SK-N-SH treated with all-trans-retinoic acid at 6 μM for 48 hours (cell line): ENCODE data around the gene SEZ6L.

Source experiments
- ATAC-seq: fragments of 200-7000 bp; cut with Tn5 transposase; 3 replicates; pipeline ENCODE4 v1.9.1; 2020; ENCODE audit warnings: mild to moderate bottlenecking, moderate library complexity
- ARNTL ChIP-seq: fragments of 450-650 bp; formaldehyde crosslinking; IDR thresholded peaks from 2 replicates; pipeline ENCODE4 v1.5.0; 2020; ENCODE audit warnings: low read depth, mild to moderate bottlenecking, moderate library complexity, borderline replicate concordance
- BACH2 ChIP-seq: fragments of 250-450 bp; sonication (Bioruptor Pico); IDR thresholded peaks from 2 replicates; pipeline ENCODE4 v1.9.0; 2021; ENCODE audit warnings: mild to moderate bottlenecking, borderline replicate concordance
- CSDC2 ChIP-seq: fragments of 250-450 bp; sonication (Bioruptor Pico); IDR thresholded peaks from 2 replicates; pipeline ENCODE4 v1.5.0; 2020; ENCODE audit warnings: mild to moderate bottlenecking, moderate library complexity
- ESRRG ChIP-seq: fragments of 250-450 bp; sonication (Bioruptor Pico); IDR thresholded peaks from 2 replicates; pipeline ENCODE4 v1.6.1; 2021; ENCODE audit warnings: mild to moderate bottlenecking
- GLIS3 ChIP-seq: fragments of 250-450 bp; sonication (Bioruptor Pico); IDR thresholded peaks from 2 replicates; pipeline ENCODE4 v1.5.0; 2020; ENCODE audit warnings: mild to moderate bottlenecking, moderate library complexity
- ISL1 ChIP-seq: fragments of 250-450 bp; sonication (Bioruptor Pico); IDR thresholded peaks from 2 replicates; pipeline ENCODE4 v2.1.2; 2022; ENCODE audit warnings: mild to moderate bottlenecking, moderate library complexity
- OSR1 ChIP-seq: fragments of 250-450 bp; sonication (Bioruptor Pico); IDR thresholded peaks from 2 replicates; pipeline ENCODE4 v1.8.0; 2022; ENCODE audit warnings: moderate library complexity, mild to moderate bottlenecking, inconsistent platforms
- PPARA ChIP-seq: fragments of 250-450 bp; sonication (Bioruptor Pico); IDR thresholded peaks from 2 replicates; pipeline ENCODE4 v1.5.0; 2020; ENCODE audit warnings: mild to moderate bottlenecking, borderline replicate concordance
- RARB ChIP-seq: fragments of 250-450 bp; sonication (Bioruptor Pico); IDR thresholded peaks from 2 replicates; pipeline ENCODE4 v1.8.0; 2021; ENCODE audit warnings: mild to moderate bottlenecking, moderate library complexity
- SNAI2 ChIP-seq: fragments of 250-450 bp; sonication (Bioruptor Pico); IDR thresholded peaks from 2 replicates; pipeline ENCODE4 v1.5.0; 2020; ENCODE audit warnings: mild to moderate bottlenecking, moderate library complexity
- TCF4 ChIP-seq: fragments of 250-450 bp; sonication (Bioruptor Pico); IDR thresholded peaks from 2 replicates; pipeline ENCODE4 v1.8.0; 2021; ENCODE audit warnings: mild to moderate bottlenecking, moderate library complexity, borderline replicate concordance
- TOX ChIP-seq: fragments of 250-450 bp; sonication (Bioruptor Pico); IDR thresholded peaks from 2 replicates; pipeline ENCODE4 v1.8.0; 2021; ENCODE audit warnings: mild to moderate bottlenecking, moderate library complexity, borderline replicate concordance
- ZC3H10 ChIP-seq: fragments of 250-450 bp; sonication (Bioruptor Pico); IDR thresholded peaks from 2 replicates; pipeline ENCODE4 v1.5.1; 2021; ENCODE audit warnings: mild to moderate bottlenecking, moderate library complexity
- ZFP3 ChIP-seq: fragments of 250-450 bp; sonication (Bioruptor Pico); IDR thresholded peaks from 2 replicates; pipeline ENCODE4 v1.5.0; 2020; ENCODE audit warnings: mild to moderate bottlenecking, moderate library complexity
- ZFP30 ChIP-seq: fragments of 450-650 bp; formaldehyde crosslinking; IDR thresholded peaks from 2 replicates; pipeline ENCODE4 v1.5.0; 2022; ENCODE audit warnings: mild to moderate bottlenecking, moderate library complexity
- ZNF565 ChIP-seq: fragments of 450-650 bp; formaldehyde crosslinking; conservative IDR thresholded peaks from 2 replicates; pipeline ENCODE4 v1.5.0; 2020; ENCODE audit warnings: low read depth, mild to moderate bottlenecking, moderate library complexity
- ZNF8 ChIP-seq: fragments of 450-650 bp; formaldehyde crosslinking; IDR thresholded peaks from 2 replicates; pipeline ENCODE4 v1.5.0; 2020; ENCODE audit warnings: mild to moderate bottlenecking, moderate library complexity
- TF ChIP-seq, protein P1 (sequence below): fragments of 250-450 bp; sonication (Bioruptor Pico); IDR thresholded peaks from 2 replicates; pipeline ENCODE4 v1.5.1; 2020; ENCODE audit warnings: low read depth, mild to moderate bottlenecking, moderate library complexity
- TF ChIP-seq, protein P2 (sequence below): fragments of 250-450 bp; sonication (Bioruptor Pico); IDR thresholded peaks from 2 replicates; pipeline ENCODE4 v1.5.0; 2020; ENCODE audit warnings: mild to moderate bottlenecking, moderate library complexity
- TF ChIP-seq, protein P3 (sequence below): fragments of 250-450 bp; sonication (Bioruptor Pico); IDR thresholded peaks from 2 replicates; pipeline ENCODE4 v1.8.0; 2020; ENCODE audit warnings: mild to moderate bottlenecking, moderate library complexity, borderline replicate concordance
- TF ChIP-seq, protein P4 (sequence below): fragments of 250-450 bp; sonication (Bioruptor Pico); IDR thresholded peaks from 2 replicates; pipeline ENCODE4 v1.5.1; 2021; ENCODE audit warnings: mild to moderate bottlenecking, moderate library complexity

Gene SEZ6L

DNA sequence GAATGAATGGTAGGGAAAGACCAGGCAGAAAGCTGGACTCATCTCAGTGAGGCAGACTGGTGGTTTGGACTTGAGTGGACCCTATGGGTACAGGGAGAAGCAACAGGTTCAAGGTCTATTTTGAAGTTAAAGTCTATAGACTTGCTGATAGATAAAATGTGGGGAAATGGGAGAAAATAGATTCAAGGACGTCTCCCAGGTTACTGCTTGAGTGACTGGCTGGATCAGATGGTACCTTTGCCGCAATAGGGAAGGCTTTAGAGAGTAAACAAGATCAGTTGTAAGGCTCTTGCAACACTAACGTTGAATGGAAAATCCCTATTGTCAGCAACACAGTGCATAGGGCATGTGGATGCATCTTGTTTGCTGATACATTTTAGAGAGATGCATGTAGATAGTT, 27.4 kb downstream of the SEZ6L start:
- TF ChIP-seq ZFP30 (CRISPR knock-in tag) (no peak), GLIS3 (no peak), SNAI2 (CRISPR knock-in tag) (no peak)
- TF ChIP-seq, protein P1, sequence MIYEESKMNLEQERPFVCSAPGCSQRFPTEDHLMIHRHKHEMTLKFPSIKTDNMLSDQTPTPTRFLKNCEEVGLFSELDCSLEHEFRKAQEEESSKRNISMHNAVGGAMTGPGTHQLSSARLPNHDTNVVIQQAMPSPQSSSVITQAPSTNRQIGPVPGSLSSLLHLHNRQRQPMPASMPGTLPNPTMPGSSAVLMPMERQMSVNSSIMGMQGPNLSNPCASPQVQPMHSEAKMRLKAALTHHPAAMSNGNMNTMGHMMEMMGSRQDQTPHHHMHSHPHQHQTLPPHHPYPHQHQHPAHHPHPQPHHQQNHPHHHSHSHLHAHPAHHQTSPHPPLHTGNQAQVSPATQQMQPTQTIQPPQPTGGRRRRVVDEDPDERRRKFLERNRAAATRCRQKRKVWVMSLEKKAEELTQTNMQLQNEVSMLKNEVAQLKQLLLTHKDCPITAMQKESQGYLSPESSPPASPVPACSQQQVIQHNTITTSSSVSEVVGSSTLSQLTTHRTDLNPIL (CRISPR knock-in tag): no peak
- TF ChIP-seq, protein P2, sequence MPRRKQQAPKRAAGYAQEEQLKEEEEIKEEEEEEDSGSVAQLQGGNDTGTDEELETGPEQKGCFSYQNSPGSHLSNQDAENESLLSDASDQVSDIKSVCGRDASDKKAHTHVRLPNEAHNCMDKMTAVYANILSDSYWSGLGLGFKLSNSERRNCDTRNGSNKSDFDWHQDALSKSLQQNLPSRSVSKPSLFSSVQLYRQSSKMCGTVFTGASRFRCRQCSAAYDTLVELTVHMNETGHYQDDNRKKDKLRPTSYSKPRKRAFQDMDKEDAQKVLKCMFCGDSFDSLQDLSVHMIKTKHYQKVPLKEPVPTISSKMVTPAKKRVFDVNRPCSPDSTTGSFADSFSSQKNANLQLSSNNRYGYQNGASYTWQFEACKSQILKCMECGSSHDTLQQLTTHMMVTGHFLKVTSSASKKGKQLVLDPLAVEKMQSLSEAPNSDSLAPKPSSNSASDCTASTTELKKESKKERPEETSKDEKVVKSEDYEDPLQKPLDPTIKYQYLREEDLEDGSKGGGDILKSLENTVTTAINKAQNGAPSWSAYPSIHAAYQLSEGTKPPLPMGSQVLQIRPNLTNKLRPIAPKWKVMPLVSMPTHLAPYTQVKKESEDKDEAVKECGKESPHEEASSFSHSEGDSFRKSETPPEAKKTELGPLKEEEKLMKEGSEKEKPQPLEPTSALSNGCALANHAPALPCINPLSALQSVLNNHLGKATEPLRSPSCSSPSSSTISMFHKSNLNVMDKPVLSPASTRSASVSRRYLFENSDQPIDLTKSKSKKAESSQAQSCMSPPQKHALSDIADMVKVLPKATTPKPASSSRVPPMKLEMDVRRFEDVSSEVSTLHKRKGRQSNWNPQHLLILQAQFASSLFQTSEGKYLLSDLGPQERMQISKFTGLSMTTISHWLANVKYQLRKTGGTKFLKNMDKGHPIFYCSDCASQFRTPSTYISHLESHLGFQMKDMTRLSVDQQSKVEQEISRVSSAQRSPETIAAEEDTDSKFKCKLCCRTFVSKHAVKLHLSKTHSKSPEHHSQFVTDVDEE (CRISPR knock-in tag): no peak
- no peak for ATAC-seq

DNA sequence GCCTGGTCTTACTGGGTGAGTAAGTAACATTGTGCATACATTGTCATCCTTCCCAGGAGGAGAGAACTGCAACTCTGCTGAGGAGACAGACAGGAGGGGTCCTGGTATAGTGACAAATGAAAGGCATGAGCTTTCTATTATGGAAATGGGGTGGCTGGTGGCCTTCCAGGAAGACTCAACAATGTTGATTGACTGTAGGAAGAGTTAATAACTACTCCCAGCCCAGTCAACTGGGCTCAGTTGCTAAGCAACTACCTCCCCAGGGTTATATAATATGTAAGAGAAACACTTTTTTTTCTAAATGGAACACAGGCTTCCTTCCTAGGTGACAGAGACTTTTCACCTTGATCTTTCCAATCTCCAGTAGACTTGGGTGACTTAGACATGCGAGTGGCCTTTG, 28.2 kb downstream of the SEZ6L start:
- no peak for ATAC-seq
- TF ChIP-seq, protein P2 (CRISPR knock-in tag): no peak
- no peak for TF ChIP-seq RARB (CRISPR knock-in tag)
- no peak for TF ChIP-seq ARNTL (CRISPR knock-in tag)
- TF ChIP-seq ESRRG (CRISPR knock-in tag): no peak
- TF ChIP-seq GLIS3: no peak

DNA sequence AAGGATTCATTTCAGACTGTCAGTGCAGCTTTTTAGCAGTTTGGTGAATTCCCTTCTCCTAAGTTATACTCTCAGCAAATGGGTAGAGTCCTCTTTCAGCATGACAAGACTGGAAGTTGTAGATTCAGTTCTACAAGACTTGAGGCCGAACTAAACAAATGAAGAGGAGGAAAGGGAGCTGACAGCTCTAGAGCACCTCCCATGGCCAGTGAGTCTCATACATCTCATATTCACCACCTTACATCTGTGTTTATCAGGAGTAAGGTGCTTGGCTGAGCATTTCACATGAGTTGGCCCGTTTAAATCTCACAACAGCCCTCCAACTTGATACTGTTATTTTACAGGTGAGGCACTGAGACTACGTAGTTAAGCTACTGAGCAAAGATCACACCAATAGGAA, 30.4 kb downstream of the SEZ6L start:
- ATAC-seq: no peak

More for the DNA sequence above, 30.4 kb downstream of the SEZ6L start:
- TF ChIP-seq CSDC2 (CRISPR knock-in tag) (no peak), ARNTL (CRISPR knock-in tag) (no peak), ZC3H10 (no peak), ZFP30 (CRISPR knock-in tag) (no peak), ZNF565 (CRISPR knock-in tag) (no peak), SNAI2 (CRISPR knock-in tag) (no peak), TOX (CRISPR knock-in tag) (no peak), ISL1 (CRISPR knock-in tag) (no peak), ESRRG (CRISPR knock-in tag) (no peak), ZFP3 (no peak), OSR1 (CRISPR knock-in tag) (no peak), ZNF8 (no peak), TCF4 (CRISPR knock-in tag) (no peak), PPARA (no peak), GLIS3 (no peak), BACH2 (CRISPR knock-in tag) (no peak)
- TF ChIP-seq, protein P3, sequence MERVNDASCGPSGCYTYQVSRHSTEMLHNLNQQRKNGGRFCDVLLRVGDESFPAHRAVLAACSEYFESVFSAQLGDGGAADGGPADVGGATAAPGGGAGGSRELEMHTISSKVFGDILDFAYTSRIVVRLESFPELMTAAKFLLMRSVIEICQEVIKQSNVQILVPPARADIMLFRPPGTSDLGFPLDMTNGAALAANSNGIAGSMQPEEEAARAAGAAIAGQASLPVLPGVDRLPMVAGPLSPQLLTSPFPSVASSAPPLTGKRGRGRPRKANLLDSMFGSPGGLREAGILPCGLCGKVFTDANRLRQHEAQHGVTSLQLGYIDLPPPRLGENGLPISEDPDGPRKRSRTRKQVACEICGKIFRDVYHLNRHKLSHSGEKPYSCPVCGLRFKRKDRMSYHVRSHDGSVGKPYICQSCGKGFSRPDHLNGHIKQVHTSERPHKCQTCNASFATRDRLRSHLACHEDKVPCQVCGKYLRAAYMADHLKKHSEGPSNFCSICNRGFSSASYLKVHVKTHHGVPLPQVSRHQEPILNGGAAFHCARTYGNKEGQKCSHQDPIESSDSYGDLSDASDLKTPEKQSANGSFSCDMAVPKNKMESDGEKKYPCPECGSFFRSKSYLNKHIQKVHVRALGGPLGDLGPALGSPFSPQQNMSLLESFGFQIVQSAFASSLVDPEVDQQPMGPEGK: no peak
- TF ChIP-seq, protein P4, sequence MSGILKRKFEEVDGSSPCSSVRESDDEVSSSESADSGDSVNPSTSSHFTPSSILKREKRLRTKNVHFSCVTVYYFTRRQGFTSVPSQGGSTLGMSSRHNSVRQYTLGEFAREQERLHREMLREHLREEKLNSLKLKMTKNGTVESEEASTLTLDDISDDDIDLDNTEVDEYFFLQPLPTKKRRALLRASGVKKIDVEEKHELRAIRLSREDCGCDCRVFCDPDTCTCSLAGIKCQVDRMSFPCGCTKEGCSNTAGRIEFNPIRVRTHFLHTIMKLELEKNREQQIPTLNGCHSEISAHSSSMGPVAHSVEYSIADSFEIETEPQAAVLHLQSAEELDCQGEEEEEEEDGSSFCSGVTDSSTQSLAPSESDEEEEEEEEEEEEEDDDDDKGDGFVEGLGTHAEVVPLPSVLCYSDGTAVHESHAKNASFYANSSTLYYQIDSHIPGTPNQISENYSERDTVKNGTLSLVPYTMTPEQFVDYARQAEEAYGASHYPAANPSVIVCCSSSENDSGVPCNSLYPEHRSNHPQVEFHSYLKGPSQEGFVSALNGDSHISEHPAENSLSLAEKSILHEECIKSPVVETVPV: no peak
- TF ChIP-seq, protein P1 (CRISPR knock-in tag): no peak
